Esophagus squamous epithelium (tissue), 4 donors: Measurements from ENCODE around the gene PANK2.

Source experiments
- POLR2A ChIP-seq, 4 donors: fragments of 450-650 bp; IDR thresholded peaks; one replicate each; pipeline ENCODE4 v1.6.1; 2017; ENCODE audit warnings: antibody characterized with exemption in 4 of 4, mild to moderate bottlenecking in 4 of 4, moderate library complexity in 3 of 4
- TF ChIP-seq, protein P1 (sequence below), 6 experiments: fragments of 450-650 bp in 4 of 6; fragments of 200-600 bp in 2 of 6; sonication (generic) in 2 of 6; IDR thresholded peaks; one replicate each; pipeline ENCODE4 v1.5.1; 2016 to 2019; ENCODE audit warnings: antibody characterized with exemption in 6 of 6, mild to moderate bottlenecking in 4 of 6, moderate library complexity in 4 of 6

DNA sequence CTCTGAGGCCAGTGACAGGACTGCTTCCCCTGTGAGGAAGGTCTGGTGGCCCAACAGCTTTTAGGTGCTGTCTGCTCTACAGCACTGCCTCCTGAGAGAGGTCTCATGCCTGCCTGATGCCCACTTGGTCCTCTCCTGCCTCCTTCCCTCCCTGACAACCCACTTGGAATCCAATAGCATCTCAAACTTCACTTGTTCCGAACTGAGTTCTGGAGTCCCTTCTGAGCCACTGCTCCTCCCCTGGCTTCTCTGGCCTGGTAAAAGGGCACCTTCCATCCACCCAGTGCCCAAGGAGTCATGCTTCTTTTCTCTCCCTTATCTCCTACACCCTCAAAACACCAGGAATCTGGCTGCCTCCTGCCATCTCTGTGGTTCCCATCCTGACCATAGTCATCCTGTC lies 40.6 kb upstream of the PANK2 start:
- TF ChIP-seq, protein P1, sequence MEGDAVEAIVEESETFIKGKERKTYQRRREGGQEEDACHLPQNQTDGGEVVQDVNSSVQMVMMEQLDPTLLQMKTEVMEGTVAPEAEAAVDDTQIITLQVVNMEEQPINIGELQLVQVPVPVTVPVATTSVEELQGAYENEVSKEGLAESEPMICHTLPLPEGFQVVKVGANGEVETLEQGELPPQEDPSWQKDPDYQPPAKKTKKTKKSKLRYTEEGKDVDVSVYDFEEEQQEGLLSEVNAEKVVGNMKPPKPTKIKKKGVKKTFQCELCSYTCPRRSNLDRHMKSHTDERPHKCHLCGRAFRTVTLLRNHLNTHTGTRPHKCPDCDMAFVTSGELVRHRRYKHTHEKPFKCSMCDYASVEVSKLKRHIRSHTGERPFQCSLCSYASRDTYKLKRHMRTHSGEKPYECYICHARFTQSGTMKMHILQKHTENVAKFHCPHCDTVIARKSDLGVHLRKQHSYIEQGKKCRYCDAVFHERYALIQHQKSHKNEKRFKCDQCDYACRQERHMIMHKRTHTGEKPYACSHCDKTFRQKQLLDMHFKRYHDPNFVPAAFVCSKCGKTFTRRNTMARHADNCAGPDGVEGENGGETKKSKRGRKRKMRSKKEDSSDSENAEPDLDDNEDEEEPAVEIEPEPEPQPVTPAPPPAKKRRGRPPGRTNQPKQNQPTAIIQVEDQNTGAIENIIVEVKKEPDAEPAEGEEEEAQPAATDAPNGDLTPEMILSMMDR (IDR thresholded peaks at IDR 0.05), result no peak
- TF ChIP-seq POLR2A (IDR thresholded peaks at IDR 0.05), result no peak
